Body of pancreas (tissue), 4 donors: ENCODE data around the gene CD55. TPM values are rescaled to one million over a fixed set of nuclear protein-coding genes. Genes with fewer than 3 reads are reported as not detected.

Experiments
- ATAC-seq: fragments of 150-250 bp; one replicate; pipeline ENCODE4 v1.9.1; 2016
- DNase-seq, 4 donors: peaks; one replicate each; pipeline ENCODE4 v3.0.0-alpha.2; 2019
- H3K27ac ChIP-seq, 4 donors: fragments of 200-600 bp; sonication (generic); 1 replicate in 3 of 4; 2 replicates in 1 of 4; pipeline versions ENCODE4 v1.5.1 to v1.6.1; 2016 to 2019; ENCODE audit warnings: mild to moderate bottlenecking in 1 of 4, mixed read lengths in 1 of 4, moderate library complexity in 1 of 4
- H3K27me3 ChIP-seq, 2 donors: fragments of 200-600 bp; sonication (generic); one replicate each; pipeline ENCODE4 v1.6.0; 2016; ENCODE audit warnings: mild to moderate bottlenecking in 1 of 2
- H3K36me3 ChIP-seq, 2 donors: fragments of 200-600 bp; sonication (generic); replicated peaks in 1 of 2; 2 replicates each; pipeline ENCODE4 v1.5.1; 2016; ENCODE audit warnings: low read depth in 2 of 2; ENCODE audit not compliant: insufficient read depth in 1 of 2
- H3K4me1 ChIP-seq: fragments of 200-600 bp; sonication (generic); one replicate; pipeline ENCODE4 v1.6.0; 2016
- H3K4me3 ChIP-seq, 2 donors: fragments of 200-600 bp; sonication (generic); 1 replicate in 1 of 2; 2 replicates in 1 of 2; pipeline ENCODE4 v1.5.1; 2016 to 2019
- H3K9me3 ChIP-seq, 3 donors: fragments of 200-600 bp; sonication (generic); 1 replicate in 2 of 3; 2 replicates in 1 of 3; pipeline ENCODE4 v1.5.1; 2016
- CTCF ChIP-seq, 7 experiments: fragments of 450-650 bp in 4 of 7; fragments of 200-600 bp in 3 of 7; sonication (generic) in 3 of 7; IDR thresholded peaks; one replicate each; pipeline ENCODE4 v1.5.1; 2016 to 2019; ENCODE audit warnings: antibody characterized with exemption in 7 of 7
- POLR2A ChIP-seq, 3 donors: fragments of 450-650 bp; IDR thresholded peaks; one replicate each; pipeline ENCODE4 v1.6.1; 2016; ENCODE audit warnings: antibody characterized with exemption in 3 of 3, mild to moderate bottlenecking in 2 of 3
- WGBS, 2 donors: methylation state at CpG; one replicate each; pipeline ENCODE4 v1.1.5; 2017; 5-methylcytosine and 5-hydroxymethylcytosine counted together
- intact Hi-C: fragments of 100-400 bp; cut with DNase I; formaldehyde crosslinking; loops from one replicate; pipeline ENCODE4 v1.15.1; 2023
- total RNA-seq, 2 donors: library from RNA; depleted of rRNA; stranded (reverse); fragments of >200 nt; gene quantifications; one replicate each; pipeline ENCODE4 v1.1.0, GENCODE V29; 2016

CD55 gene
- total RNA-seq, 2 donors from 2014 or later: 27.0 to 29.8 TPM

DNA sequence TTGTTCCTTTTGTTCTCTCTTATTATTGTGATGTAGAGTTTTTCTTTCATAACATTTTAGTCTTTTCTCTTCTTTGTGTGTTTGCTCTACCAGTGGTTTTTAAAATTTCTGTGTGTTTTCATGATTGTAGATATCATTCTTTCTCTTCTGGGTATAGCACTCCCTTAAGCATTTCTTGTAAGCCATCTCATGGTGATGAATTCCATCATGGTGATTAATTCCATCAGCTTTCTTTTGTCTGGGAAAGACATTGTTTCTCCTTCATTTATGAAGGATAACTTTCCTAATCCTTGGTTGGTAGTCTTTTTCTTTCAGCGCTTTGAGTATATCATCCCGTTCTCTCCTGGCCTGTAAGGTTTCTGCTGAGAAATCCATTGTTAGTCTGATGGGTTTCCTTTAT is 22.7 kb downstream of the CD55 start:
- TF ChIP-seq CTCF (IDR thresholded peaks at IDR 0.05) (no peak), POLR2A (IDR thresholded peaks at IDR 0.05) (no peak)
- H3K36me3 ChIP-seq: peaks cover 0 to 4% of the 10 kb centered on the region in 2 donors
- no peak for ATAC-seq

GRCh38 chr1:207345644-207346477 is 24.4 kb downstream of the CD55 start:
- H3K9me3 ChIP-seq: no peaks in the 10 kb centered on the region
- intact Hi-C loops: no loop called here
- no peak for DNase-seq
- H3K27ac ChIP-seq: no peak overlapping the region
- peaks cover 0 to 4% of the 10 kb centered on the region in 2 donors for H3K36me3 ChIP-seq
- H3K4me1 ChIP-seq: no peaks in the 10 kb centered on the region
- 80 to 84% methylated on average over 7 of the region's 7 CpGs for WGBS, 2 donors
- H3K4me3 ChIP-seq: no peak overlapping the region
- no peaks in the 10 kb centered on the region for H3K27me3 ChIP-seq
- TF ChIP-seq POLR2A (IDR thresholded peaks at IDR 0.05): no peak
- TF ChIP-seq CTCF (IDR thresholded peaks at IDR 0.05): no peak
- ATAC-seq: no peak

More for the DNA sequence above, 22.7 kb downstream of the CD55 start:
- intact Hi-C loops: no loop called here
- WGBS, 2 donors: 98% methylated on average over 2 of the region's 2 CpGs
- Histone ChIP-seq H3K4me1 (no peaks in the 10 kb centered on the region), H3K9me3 (no peaks in the 10 kb centered on the region), H3K27me3 (no peaks in the 10 kb centered on the region), H3K4me3 (no peak overlapping the region), H3K27ac (no peak overlapping the region)
- DNase-seq: no peak

- H3K27ac ChIP-seq: no peak overlapping the region
- no peaks in the 10 kb centered on the region for H3K9me3 ChIP-seq
- TF ChIP-seq CTCF (IDR thresholded peaks at IDR 0.05) (no peak), POLR2A (IDR thresholded peaks at IDR 0.05) (no peak)
- DNase-seq (no peak), ATAC-seq (no peak)
- peaks cover 0 to 4% of the 10 kb centered on the region in 2 donors for H3K36me3 ChIP-seq
- no peaks in the 10 kb centered on the region for H3K4me1 ChIP-seq
- H3K4me3 ChIP-seq: no peak overlapping the region
- 83 to 100% methylated on average over 2 to 3 of the region's 3 CpGs for WGBS, 2 donors
- no peaks in the 10 kb centered on the region for H3K27me3 ChIP-seq
- intact Hi-C loops: no loop called here
These were observed 25.0 kb downstream of the CD55 start for GRCh38 chr1:207346513-207346912.

GRCh38 chr1:207349979-207350378 is 28.5 kb downstream of the CD55 start:
- no peak for ATAC-seq

More at GRCh38 chr1:207349979-207350378, 28.5 kb downstream of the CD55 start:
- Histone ChIP-seq H3K4me1 (no peaks in the 10 kb centered on the region), H3K27ac (no peak overlapping the region), H3K36me3 (peaks cover 0 to 4% of the 10 kb centered on the region in 2 donors), H3K27me3 (no peaks in the 10 kb centered on the region), H3K4me3 (no peak overlapping the region), H3K9me3 (no peaks in the 10 kb centered on the region)
- 94 to 95% methylated on average over 2 of the region's 2 CpGs for WGBS, 2 donors
- no peak for DNase-seq
- intact Hi-C loops: no loop called here
- no peak for TF ChIP-seq POLR2A (IDR thresholded peaks at IDR 0.05)
- no peak for TF ChIP-seq CTCF (IDR thresholded peaks at IDR 0.05)
